Measurements from ENCODE around the gene SOD2.
"Not testable (repeated sequence)": the region's sequence is repeated elsewhere in the genome, so short reads cannot be mapped to it uniquely, and the experiment has no call there.

Gene SOD2

GRCh38 chr6:159693128-159693893, at the start of gene SOD2:
Gene SOD2 (minus strand): TSS chr6:159693241. CDS start chr6:159693167, 74 bp downstream.
- DNase-seq, result peak; percentile 84

- no peak for DNase-seq
These were observed 49.1 kb upstream of the SOD2 start for GRCh38 chr6:159742165-159742564.

- DNase-seq, result no peak
These were observed 46.3 kb upstream of the SOD2 start for GRCh38 chr6:159739341-159739740.

- no peak for DNase-seq
These were observed 43.9 kb upstream of the SOD2 start for GRCh38 chr6:159736908-159737307.

GRCh38 chr6:159733395-159733794, 40.4 kb upstream of the SOD2 start:
- not testable (repeated sequence) for DNase-seq

GRCh38 chr6:159732550-159732949, 39.5 kb upstream of the SOD2 start:
- not testable (repeated sequence) for DNase-seq

GRCh38 chr6:159730332-159730676, 37.3 kb upstream of the SOD2 start:
- no peak for DNase-seq

- no peak for DNase-seq
These were observed 36.7 kb upstream of the SOD2 start for GRCh38 chr6:159729598-159730331.

- DNase-seq, result no peak
These were observed 35.5 kb upstream of the SOD2 start for GRCh38 chr6:159728531-159728964.

- DNase-seq, result peak; percentile 66
These were observed 34.8 kb upstream of the SOD2 start for GRCh38 chr6:159727717-159728445.

- peak; percentile 98 for DNase-seq
These were observed 34.1 kb upstream of the SOD2 start, which contains the start of gene WTAP for GRCh38 chr6:159726918-159727716. Gene WTAP (plus strand): TSS chr6:159727506. CDS start chr6:159736266, 8,760 bp downstream.

GRCh38 chr6:159726255-159726917, 33.3 kb upstream of the SOD2 start:
- no peak for DNase-seq

- not testable (repeated sequence) for DNase-seq
These were observed 32.2 kb upstream of the SOD2 start for GRCh38 chr6:159725208-159725607.

- DNase-seq, result no peak
These were observed 31.7 kb upstream of the SOD2 start for GRCh38 chr6:159724778-159725177.

GRCh38 chr6:159723259-159723658, 30.2 kb upstream of the SOD2 start:
- DNase-seq, result no peak

GRCh38 chr6:159722655-159723054, 29.6 kb upstream of the SOD2 start:
- no peak for DNase-seq

- DNase-seq, result not testable (repeated sequence)
These were observed 28.9 kb upstream of the SOD2 start for GRCh38 chr6:159721981-159722380.

- no peak for DNase-seq
These were observed 27.7 kb upstream of the SOD2 start for GRCh38 chr6:159720708-159721107.

GRCh38 chr6:159719287-159719686, 26.2 kb upstream of the SOD2 start:
- DNase-seq, result no peak

GRCh38 chr6:159718634-159719033, 25.6 kb upstream of the SOD2 start:
- no peak for DNase-seq

- DNase-seq, result no peak
These were observed 23.4 kb upstream of the SOD2 start for GRCh38 chr6:159716247-159717096.

Measured in stimulated activated naive CD4-positive, alpha-beta T cell treated with Interleukin-2 at 50 U/mL for 16 hours (primary cell).